Stimulated activated CD4-positive, alpha-beta T cell treated with anti-CD3 and anti-CD28 coated beads, TNF-alpha, amount 100 ng/mL, for 48 hours (primary cell): Measurements from ENCODE around the gene MS4A2.
"Not testable (repeated sequence)": the region's sequence is repeated elsewhere in the genome, so short reads cannot be mapped to it uniquely, and the experiment has no call there.

Experiments
- DNase-seq, 3 donors: peaks; one replicate each; pipeline ENCODE4 v3.0.0-alpha.2; 2020; ENCODE audit warnings: low read depth in 3 of 3

MS4A2 gene

DNA sequence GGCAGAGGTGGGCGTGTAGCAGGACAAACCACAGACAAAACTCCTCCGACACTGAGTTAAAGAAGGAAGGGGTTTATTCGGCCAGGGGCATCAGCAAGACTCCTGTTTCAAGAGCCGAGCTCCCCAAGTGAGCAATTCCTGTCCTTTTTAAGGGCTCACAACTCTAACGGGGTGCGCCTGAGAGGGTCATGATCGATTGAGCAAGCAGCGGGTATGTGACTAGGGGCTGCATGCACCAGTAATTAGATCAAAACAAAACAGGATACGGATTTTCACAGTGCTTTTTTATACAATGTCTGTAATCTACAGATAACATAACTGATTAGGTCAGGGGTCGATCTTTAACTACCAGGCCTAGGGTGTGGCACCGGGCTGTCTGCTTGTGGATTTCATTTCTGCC lies 12.9 kb downstream of the MS4A2 start:
- DNase-seq = not testable (repeated sequence)

DNA sequence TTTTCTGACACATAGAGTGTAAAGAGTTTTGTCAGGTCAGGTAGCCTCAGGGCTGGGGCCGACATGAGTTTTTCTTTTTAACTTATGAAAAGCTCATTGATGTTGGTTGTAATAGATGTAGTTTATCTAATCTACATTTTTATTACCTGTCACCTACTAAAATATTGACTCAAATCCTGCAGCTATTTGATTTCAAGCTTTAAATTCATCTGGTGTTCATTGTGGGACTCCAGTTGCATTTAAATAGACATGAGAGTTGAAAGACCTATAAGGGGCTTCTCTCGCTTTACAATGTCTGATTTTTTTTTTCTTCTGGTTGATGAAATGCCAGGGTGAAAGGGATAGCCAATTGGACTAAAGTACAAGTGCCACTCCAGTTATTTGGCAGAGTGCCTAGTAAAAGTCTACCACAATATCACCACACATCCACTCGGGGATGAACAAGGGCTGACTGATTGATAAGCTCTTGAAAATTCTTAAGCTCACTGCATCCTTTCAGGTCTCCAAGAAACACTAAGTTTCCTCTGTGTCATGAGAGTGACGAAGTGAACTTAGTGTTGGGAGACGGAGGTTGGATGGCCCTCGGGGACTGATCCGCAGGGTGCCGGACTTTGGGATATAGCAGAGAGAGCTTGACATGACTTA lies 16.1 kb downstream of the MS4A2 start:
- DNase-seq = not testable (repeated sequence)

DNA sequence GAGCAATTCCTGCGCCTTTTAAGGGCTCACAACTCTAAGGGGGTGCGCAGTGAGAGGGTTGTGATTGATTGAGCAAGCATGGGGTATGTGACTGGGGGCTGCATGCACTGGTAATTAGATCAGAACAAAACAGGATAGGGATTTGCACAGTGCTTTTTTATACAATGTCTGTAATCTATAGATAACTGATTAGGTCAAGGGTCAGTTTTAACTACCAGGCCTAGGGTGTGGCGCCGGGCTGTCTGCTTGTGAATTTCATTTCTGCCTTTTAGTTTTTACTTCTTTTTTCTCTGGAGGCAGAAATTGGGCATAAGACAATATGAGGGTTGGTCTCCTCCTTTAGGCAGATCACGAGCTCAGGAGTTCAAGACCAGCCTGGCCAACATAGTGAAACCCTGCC lies 20.2 kb downstream of the MS4A2 start:
- not testable (repeated sequence) for DNase-seq

DNA sequence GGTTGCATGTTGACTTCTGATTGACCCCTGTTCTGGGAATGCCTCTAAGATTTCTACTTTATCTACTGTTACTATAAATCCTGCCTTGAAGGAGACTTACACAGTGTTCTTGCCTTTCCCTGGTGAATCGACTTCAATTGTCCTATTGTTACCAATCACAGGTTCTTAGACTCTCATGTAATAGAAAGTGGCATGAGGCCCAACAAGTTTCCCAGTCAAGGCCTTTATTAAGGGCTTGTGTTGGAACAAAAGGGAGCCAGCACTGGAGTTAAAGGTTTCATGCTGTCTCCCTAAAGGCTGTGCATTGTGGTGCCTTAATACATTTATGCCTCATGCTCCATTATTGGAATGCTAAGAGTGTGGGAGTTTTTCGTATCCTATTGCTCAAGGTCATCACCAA lies 23.3 kb downstream of the MS4A2 start:
- DNase-seq = no peak

DNA sequence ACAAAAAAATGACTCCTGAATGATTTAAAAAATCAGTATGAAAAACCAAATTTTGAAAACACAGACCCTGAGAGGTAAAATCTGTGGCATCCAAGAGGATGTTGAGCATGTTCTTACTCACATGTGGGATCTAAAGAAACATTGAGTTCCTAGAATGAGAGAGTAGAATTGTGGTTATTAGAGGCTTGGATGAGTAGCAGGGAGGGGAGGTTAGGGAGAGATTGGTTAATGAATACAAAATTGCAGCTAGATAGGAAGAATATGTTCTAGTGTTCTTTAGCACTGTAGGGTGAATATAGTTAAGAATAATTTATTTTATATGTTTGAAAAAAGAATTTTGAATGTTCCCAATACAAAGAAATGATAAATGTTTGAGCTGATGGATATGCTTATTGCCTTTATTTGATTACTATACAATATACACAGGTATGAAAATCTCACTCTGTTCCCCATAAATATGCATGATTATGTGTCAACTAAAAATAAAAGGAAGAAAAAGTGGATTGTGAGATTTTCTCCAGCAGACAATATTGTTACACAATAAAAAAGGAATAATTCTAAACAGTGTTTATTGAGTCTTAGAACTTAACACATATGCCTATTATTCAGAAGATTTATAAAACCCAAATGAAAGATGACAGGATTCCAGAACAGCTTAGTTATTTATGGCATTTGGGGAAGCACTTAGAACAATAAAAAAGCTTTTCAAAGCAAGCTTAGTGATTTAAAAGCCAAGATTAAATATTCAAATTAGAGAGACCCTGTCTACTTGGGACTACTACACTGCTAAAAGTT lies 28.7 kb downstream of the MS4A2 start:
- no peak for DNase-seq

DNA sequence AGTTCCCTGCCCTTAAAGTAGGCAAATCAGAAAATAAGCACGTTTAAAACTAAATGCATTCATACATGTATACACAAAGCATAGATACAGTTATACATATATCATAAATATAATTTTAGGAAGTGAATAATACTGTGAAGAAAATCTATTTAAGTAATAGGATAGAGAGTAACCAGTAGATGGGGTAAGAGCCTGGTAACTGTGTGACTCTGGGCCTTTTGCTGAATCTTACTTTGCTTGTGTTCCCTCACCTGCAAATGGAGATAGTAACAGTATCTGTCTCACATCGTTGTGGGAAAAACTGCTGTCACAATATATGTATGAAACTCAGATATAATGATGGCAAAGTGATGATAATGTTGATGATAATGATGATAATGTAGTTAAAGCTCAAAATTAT lies 29.9 kb downstream of the MS4A2 start:
- no peak for DNase-seq

DNA sequence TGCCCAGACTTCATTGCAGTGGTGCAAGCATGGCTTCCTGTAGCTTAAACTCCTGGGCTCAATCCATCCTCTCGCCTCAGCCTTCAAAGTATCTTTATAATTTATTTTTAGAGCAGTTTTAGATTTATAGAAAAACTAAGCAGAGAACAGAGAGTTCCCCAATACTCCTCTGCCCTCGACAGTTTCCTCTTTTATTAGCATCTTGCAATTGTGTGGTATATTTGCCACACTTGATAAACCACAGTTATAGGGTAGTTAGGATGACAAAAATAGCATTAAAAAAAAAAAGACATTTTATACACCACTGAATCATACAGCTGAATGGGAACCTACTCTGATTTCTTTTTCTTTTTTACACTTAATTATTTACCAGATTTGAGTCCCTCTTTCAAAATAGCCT lies 31.2 kb downstream of the MS4A2 start:
- DNase-seq = no peak

DNA sequence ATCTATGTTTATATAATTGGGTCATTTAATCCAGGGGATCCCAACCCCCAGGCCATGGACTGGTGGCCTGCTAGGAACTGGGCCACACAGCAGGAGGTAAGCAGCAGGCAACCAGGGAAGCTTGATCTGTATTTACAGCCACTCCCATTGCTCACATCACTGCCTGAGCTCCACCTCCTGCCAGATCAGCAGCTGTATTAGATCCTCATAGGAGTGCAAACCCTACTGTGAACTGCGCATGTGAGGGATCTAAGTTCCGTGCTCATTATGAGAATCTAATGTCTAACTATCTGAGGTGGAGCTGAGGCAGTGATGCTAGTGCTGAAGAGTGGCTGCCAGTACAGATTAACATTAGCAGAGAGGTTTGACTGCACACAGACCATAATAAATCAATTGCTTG lies 32.8 kb downstream of the MS4A2 start:
- no peak for DNase-seq

DNA sequence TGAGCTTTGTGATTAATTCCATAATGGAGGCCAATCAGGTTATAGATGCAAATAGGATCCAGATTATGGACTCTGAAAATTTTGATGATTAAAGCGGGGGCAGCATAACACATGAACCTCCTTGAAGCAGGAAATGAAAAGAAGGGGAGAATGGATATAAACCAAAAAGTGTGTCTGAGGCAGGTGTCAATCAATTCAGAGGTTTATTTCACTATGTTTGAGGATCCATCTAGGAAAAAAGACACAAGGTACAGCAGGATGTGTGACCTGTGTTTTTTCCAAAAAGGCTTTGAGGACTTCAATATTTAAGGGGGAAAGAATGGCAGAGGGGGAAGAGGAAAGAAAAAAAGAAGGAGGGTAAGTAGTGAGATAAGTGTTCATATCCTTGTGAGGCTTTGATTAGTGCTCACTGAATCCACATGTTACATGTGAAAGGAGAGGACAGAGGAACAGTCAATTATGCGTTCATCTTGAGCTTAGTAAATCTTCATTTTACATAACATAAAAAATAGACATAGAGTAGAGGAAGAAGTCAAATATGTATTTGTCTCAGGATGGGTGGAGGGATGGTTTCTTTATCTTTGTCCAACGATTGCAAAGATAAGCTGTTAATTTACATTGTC lies 34.1 kb downstream of the MS4A2 start:
- DNase-seq = no peak

DNA sequence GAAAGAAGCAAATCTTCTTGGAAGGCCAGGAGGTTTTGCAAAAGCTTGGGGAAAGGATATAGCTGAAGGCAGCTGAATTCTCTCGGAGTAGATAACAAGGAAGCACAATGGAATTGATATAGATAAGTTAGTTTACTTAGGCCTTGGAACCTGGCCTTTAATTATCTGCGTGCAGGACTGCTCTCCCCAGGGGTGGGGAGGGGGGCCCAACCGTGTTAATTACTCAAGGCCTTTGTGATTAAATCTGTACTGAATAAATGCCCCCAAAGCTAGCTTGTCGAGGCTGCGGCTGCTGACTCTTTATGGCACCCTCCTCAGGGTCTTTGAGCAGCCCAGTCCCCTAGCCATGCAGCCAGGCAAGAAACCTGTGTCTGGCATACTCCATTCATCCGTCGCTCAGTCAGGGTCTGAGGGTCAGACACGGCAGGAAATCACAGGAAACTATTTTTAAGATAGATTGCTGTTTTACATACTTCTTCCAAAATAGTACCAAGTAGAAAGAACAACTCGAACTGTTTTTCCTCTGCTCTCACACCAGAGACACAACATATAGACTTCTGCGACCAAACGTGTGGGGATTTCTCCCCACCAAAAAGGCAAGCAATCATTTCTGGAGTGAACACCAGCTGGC lies 36.5 kb downstream of the MS4A2 start:
- DNase-seq = no peak

DNA sequence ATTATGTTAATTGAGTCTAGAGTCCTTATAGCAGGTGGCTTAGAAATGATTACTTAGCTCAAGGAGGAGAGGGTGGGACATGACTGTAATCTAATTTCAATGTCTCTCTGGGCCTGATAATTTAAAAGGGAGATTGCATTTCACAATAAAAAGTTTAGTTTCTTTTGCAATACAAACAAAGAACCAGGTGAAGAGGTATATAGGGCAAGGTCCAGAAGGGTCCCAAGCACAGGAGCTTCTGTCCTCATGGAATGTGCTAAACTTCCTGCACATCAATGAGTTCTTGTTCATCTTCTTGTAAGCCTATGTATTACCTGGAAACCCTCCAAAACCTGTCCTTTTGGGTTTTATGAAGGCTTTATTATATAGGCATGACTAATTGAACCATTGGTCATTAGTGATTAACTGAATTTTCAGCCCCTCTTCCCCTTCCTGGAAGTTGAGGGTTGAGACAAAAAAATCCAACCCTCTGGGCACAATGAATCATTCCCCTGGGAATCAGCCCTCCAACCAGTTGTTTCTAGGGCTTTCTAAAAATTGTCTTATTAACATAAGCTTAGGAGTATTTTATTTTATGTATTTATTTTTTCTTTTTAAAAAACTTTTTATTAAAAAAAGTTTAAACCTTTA lies 37.6 kb downstream of the MS4A2 start:
- no peak for DNase-seq

DNA sequence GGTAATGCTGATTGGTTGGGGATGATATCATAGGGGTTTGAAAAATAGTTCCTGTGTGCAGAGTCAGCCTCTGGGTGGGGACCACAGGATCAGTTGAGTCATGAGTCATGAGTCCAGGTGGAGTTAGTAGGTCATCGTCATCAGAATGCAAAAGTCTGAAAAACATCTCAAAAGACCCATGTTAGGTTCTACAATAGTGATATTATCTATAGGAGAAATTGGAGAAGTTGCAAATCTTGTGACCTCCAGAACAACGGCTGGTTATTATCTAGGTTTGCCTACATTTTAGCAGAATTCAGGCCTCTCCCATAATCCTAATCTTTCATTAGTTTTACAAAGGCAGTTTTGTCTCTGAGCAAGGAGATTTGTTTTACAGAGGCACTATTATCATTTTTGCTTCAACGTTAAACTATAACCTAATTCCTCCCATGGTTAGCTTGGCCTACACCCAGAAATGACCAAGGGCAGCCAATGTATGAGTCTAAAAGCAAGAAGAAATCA lies 38.9 kb downstream of the MS4A2 start:
- no peak for DNase-seq

DNA sequence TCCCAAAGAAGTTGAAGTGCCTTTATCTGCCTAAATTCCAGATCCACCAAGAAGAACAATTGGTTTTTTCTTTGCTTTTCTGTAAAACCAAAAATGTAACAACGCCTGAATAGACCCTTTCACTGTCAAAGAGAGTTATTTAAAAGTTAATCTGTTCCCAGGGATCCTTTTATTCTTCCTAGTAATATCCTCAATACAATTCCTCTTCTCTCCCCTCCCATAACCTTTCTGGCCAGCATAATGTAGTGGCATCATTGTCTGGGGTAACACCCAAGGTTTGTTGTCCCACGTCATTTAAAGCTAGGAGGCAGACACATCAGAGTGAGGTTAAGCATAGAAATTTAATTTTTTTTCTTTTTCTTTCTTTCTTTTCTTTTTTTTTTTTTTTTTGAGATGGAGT lies 39.9 kb downstream of the MS4A2 start:
- no peak for DNase-seq

DNA sequence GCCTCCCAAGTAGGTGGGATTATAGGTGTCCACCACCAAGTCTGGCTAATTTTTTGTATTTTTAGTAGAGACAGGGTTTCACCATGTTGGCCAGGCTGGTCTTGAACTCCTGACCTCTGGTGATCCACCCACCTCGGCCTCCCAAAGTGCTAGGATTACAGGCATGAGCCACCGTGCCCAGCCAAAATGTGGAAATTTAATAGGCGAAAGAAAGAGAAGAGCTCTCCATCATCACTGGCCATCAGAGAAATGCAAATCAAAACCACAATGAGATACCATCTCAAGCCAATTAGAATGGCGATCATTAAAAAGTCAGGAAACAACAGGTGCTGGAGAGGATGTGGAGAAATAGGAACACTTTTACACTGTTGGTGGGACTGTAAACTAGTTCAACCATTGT lies 40.4 kb downstream of the MS4A2 start:
- not testable (repeated sequence) for DNase-seq

DNA sequence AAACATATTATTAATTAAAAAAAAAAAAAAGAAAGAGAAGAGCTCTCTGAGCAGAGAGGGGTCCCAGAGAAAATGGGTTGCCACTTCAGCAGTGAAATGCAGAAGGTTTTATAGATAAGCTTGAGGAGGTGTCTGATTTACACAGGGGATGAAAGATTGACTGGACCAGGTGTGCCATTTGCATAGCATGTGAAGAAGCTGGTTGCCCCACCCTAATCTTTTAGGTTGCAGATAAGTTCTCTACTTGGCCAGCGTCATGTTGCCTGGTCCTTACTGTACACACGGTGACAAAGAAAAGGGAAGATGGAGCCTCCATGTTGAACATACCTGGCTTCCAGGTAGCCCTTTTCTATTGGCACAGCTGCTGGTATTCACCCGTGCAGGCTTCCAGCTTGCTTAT lies 41.4 kb downstream of the MS4A2 start:
- DNase-seq = no peak

DNA sequence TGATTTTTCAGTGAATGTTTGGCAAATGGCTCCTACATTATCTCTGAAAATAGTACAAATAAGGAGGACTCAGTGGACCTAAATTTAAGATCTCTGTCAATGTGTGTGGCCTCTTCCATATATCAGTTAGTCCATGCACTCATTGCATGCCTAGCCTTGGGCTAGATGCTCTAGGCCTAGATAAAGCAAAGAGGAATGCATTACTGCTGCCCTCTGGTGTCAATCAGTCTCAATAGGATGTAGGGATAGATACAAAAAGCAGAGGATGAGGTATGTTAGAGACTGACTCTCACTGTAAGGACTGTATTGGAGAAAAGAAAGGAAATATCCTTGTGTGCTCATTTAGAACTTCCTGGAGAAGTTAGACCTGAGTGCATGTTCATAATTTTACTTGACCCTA lies 42.0 kb downstream of the MS4A2 start:
- no peak for DNase-seq

DNA sequence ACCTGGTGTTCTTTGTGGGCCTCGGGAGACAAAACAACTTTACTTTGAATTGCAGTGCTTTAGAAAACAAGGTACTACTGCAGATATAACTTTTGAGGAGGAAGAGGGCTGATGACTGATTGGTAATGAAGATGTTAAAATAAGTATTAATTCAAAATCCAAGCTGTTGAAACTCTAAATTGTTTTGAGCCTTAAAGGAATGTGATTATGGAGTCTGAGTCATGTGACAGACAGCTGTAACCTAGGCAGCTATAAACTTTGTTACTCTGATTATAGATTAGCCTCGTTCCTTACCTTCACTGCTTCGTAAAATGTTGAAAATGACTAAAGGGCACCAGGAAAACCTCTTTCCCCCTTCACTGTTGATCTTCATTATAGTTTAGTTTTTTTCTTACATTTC lies 43.4 kb downstream of the MS4A2 start:
- DNase-seq = no peak

DNA sequence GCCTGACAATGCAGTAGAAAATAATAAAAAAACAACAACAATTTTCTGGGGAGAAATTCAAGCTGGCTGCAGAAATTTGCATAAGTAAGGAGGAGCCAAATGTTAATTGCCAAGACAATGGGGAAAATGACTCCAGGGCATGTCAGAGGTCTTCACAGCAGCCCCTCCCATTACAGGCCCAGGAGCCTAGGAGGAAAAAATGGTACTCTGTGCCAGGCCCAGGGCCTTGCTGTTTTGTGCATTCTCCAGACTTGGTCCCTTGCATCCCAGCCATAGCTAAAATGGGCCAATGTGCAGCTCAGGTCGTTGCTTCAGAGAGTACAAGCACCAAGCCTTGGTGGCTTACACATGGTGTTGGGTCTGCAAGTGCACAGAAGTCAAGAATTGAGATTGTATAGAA lies 45.5 kb downstream of the MS4A2 start:
- DNase-seq = no peak

DNA sequence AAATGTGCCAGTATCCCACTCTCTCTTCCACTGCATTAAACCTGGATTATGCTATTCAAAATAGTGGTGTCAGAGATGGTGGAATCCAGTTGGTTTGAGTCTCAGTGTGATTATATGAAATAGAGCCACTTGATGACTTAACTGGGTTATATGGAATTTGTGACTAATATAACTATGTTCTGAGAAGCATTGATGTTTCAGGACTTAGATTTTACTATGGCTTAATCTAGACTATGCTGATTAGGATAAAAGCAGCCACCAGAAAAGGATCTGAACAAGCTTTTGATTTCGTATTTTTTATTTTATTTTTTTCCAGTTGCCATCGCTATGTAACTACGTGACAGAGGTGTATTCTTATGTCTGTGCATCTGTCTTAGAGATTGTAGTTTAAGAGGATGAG lies 55.3 kb downstream of the MS4A2 start:
- no peak for DNase-seq

DNA sequence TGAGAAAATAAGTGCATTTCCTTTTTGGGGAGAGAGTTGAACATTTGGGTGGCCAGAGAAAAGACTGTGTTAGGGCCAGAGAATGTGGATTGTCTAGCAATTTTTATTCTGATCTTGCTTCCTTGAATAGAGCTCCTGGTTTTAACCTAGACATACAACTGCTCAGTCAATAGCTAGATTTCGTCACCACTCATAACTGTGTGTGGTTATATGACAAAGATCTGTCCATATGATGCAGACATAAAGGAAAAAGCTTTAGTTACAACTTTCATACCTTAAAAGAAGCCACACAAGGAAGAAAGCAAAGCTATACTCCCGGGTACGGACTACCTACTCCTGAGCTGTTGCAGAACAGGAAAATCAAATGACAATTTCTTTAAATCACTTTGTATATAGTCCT lies 57.2 kb downstream of the MS4A2 start:
- DNase-seq = no peak
